Skeletal muscle cell (primary cell): ENCODE measurements around the gene PRG2.
"Not testable (repeated sequence)": the region's sequence is repeated elsewhere in the genome, so short reads cannot be mapped to it uniquely, and the experiment has no call there.

Source experiments
- DNase-seq: peaks from one replicate; pipeline ENCODE4 v3.0.0-alpha.2; 2010; ENCODE audit warnings: low read depth
- H3K4me3 ChIP-seq: 2 replicates; pipeline ENCODE4 v1.5.1; 2011; ENCODE audit warnings: low read depth, mild to moderate bottlenecking, control low read depth, low read length, moderate library complexity

PRG2 gene

DNA sequence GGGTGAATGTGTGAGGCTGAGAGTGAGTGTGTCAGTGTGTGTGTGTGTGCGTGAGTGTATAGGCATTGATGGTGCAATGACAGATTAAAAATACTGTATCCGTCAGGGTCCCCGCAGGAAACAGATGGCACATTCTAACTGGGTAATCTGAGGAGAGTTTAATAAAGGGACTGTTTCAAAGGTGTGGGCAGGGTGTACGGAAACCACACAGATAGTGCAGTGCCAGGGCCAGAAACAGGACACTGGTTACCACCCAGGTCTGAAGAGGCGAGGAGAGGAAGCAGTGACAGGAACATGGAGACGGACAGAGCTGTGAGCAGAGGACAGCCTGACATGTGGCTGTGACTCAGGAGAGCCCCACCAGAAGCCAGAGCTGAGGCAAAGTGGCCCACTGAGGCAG is 35.8 kb downstream of the PRG2 start:
- DNase-seq: no peak
- no peak overlapping the region for H3K4me3 ChIP-seq

GRCh38 chr11:57353852-57354251 is 36.6 kb downstream of the PRG2 start:
- H3K4me3 ChIP-seq: no peak overlapping the region
- no peak for DNase-seq

DNA sequence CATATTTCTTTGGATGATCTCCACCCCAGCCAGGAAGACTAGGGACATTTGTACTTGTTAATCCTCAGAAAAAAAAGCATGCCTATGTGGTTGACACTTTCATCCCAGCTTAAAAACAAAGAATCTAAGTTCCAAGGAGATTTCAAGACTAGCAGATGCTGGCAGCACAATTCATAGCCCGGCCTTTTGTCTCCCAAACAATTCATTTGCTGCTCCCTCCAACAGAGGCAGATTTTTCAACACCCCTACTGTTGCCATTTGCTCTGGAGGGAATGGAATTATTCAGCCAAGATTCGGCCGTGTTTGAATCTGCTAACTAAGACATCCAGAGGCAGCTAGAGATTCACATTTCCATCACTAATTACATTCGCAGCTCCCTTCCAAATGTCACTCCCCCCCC is 37.0 kb downstream of the PRG2 start:
- DNase-seq: no peak
- no peak overlapping the region for H3K4me3 ChIP-seq

DNA sequence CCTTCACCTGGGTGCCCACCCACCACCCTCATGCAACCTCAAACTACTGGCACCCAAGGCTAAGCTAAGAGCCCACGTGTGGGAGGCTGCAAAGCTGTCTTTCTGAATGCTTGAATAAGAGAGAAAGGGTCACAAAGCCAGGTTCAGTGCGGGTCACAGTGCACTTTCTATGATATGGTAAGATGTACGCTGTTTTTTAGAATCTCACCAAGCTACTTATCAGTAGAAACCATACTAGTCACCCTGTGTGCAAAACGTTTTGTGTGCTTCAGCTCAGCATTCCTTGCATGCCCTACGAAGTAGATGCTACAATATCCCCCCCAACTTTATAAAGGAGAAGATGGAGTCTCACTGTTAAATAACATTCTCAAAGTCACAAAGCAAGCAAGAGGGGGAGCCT is 37.4 kb downstream of the PRG2 start:
- H3K4me3 ChIP-seq: no peak overlapping the region

DNA sequence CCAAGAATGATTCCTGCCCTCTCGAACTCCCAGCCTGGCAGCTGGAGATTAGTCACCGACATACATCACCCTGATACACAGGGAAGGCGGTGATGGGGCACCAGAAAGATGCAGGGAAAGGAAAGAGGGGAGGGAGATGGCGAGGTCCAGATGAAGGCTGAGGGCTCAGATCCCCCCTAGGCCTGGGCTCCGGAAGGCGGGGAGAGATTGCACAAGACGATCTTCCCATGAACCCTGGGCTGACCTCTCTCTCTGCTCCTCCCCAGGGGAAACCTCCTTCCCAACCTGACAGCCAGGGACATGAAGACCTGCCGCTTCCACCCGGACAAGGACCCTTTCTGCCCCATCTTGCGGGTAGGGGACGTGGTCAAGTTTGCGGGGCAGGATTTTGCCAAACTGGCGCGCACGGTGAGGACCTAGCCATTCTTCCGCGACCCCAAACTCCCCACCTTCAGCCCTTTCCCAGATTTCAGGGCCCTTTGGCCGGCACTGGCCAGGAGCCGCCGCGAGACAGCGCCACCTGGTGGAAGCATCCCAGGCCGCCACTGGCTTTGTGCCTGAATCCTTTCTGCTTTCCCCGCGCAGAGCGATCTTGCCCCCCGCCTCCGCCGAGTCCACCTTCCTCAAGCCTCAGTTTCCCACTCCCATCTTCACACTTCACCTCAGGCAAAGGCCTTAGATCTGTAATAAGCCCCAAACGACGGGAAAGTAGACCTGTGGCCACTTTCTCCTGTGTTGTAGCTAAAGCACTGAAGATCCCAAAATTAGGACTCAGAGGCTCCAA is 40.8 kb downstream of the PRG2 start:
- DNase-seq: no peak
- no peak overlapping the region for H3K4me3 ChIP-seq

More for the DNA sequence above, 37.4 kb downstream of the PRG2 start:
- no peak for DNase-seq

- no peak overlapping the region for H3K4me3 ChIP-seq
- no peak for DNase-seq
Measured at GRCh38 chr11:57348636-57349313, 41.7 kb downstream of the PRG2 start.

DNA sequence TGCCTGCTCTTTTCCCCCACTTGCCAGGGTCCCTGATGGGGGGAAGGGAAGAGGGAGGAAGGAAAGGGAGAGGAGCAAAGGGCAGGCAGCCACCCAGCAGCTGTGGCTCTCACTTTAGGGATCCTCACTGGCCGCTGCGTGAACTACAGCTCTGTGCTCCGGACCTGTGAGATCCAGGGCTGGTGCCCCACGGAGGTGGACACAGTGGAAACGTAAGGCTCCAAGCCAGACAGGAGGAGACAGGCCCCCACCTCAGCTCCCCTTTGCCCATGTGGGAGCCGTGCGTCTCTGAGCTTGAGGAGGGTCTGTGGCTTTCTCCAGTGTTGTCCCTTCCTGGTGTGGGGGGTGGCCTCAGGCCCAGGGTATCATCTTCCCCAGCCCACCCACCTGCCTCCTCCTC is 42.4 kb downstream of the PRG2 start:
- no peak for DNase-seq
- no peak overlapping the region for H3K4me3 ChIP-seq

GRCh38 chr11:57347336-57347735 is 43.1 kb downstream of the PRG2 start:
- no peak overlapping the region for H3K4me3 ChIP-seq
- DNase-seq: no peak

- no peak overlapping the region for H3K4me3 ChIP-seq
- no peak for DNase-seq
Measured at GRCh38 chr11:57345555-57346211, 44.8 kb downstream of the PRG2 start.

- no peak overlapping the region for H3K4me3 ChIP-seq
- no peak for DNase-seq
Measured at GRCh38 chr11:57344826-57345225, 45.6 kb downstream of the PRG2 start.

DNA sequence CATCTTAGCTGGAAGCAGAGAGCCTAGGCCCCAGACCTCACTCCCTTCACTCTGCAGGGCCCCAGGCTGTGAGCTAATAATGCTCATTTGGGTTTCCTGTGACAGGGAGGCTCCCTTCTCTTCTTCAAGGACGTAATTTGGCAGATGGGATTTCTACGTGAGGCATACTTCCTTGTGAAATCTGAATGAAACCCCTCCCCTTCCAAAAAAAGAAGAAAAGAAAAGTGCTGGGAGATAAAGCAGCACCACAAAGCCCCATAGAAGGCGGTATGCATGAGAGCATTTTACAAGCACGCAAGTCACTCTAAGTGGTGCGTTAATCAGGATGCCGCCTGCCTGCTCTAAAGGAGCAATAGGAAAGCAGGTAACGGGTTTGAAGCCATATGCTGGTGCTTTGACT is 46.6 kb downstream of the PRG2 start:
- DNase-seq: no peak
- H3K4me3 ChIP-seq: no peak overlapping the region

DNA sequence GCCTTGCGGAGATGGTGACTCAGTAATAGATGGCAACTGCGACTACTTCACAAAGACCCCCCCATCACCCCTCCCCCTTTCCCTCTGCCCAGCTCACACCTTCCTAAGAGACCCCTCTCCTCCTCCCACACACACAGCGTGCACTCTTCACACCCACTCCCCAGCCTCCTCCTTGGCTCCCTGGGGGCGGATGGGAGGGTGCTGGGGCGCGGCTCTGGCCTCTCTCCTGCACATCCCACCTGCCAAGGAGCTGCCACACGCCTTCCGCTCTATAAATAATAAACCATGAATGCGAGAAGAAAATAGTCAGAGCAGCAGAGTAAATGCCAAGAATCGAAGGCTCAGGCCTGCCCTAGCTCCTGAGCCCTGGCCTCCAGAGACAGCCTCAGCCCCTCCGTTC is 47.7 kb downstream of the PRG2 start:
- no peak overlapping the region for H3K4me3 ChIP-seq
- DNase-seq: no peak

DNA sequence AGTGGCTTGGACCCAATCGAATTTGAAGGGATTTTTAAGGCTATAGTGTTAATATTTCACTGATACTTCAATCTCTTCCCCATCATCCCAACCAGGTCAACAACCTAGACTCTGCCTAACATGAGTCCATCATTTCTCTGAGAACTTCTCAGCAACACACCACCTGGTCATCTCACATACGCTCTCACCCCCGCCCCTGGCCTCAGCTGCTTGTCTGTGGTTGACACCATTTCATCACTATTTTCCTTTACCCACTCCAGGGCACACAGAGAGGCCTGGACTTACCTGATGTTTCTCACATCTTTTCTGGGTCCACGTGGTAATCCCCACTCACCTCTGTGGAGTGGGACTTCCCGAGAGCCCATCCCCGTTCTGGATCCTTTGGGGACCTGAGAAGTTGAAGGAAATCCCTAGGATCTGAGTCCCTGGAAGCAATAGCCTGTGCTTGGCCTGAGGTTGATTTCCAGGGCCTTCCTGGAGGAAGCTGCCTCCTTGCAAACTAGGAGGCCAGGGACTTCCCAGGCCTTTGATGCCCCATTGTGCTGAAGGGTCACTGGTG is 49.1 kb downstream of the PRG2 start:
- DNase-seq: no peak
- no peak overlapping the region for H3K4me3 ChIP-seq

GRCh38 chr11:57340039-57340615 is 50.3 kb downstream of the PRG2 start:
- H3K4me3 ChIP-seq: no peak overlapping the region
- DNase-seq: no peak

GRCh38 chr11:57339328-57339727 is 51.1 kb downstream of the PRG2 start:
- no peak for DNase-seq
- H3K4me3 ChIP-seq: no peak overlapping the region

GRCh38 chr11:57338142-57338541 is 52.3 kb downstream of the PRG2 start, which contains the start of gene P2RX3:
TSS of gene P2RX3 (plus strand) at chr11:57338352. CDS start at chr11:57338551, 199 bp downstream.
- DNase-seq: no peak
- H3K4me3 ChIP-seq: no peak within 1 kb of the TSS

GRCh38 chr11:57336856-57337255 is 53.6 kb downstream of the PRG2 start:
- H3K4me3 ChIP-seq, DNase-seq: not testable (repeated sequence)
